GM19240 (cell line): ENCODE data around the gene ZC3H4.
A peak's percentile ranks its signal among the peaks of the same experiment; 100 is the strongest.
"Not testable (repeated sequence)": the region's sequence is repeated elsewhere in the genome, so short reads cannot be mapped to it uniquely, and the experiment has no call there.

Source experiments
- DNase-seq: peaks from one replicate; pipeline ENCODE4 v3.0.0; 2011; ENCODE audit warnings: low spot score; ENCODE audit not compliant: insufficient read length

The ZC3H4 gene

GRCh38 chr19:47107953-47108746 lies 5.4 kb downstream of the ZC3H4 start:
- DNase-seq = no peak

GRCh38 chr19:47107202-47107952 lies 6.2 kb downstream of the ZC3H4 start:
- DNase-seq = no peak

- DNase-seq = no peak
These were observed 6.8 kb downstream of the ZC3H4 start for GRCh38 chr19:47106821-47107201.

GRCh38 chr19:47105874-47106273 lies 7.7 kb downstream of the ZC3H4 start:
- no peak for DNase-seq

- DNase-seq = no peak
These were observed 8.9 kb downstream of the ZC3H4 start for GRCh38 chr19:47104680-47105079.

- DNase-seq = no peak
These were observed 11.1 kb downstream of the ZC3H4 start for GRCh38 chr19:47102346-47103060.

GRCh38 chr19:47101116-47101515 lies 12.5 kb downstream of the ZC3H4 start:
- not testable (repeated sequence) for DNase-seq

DNA sequence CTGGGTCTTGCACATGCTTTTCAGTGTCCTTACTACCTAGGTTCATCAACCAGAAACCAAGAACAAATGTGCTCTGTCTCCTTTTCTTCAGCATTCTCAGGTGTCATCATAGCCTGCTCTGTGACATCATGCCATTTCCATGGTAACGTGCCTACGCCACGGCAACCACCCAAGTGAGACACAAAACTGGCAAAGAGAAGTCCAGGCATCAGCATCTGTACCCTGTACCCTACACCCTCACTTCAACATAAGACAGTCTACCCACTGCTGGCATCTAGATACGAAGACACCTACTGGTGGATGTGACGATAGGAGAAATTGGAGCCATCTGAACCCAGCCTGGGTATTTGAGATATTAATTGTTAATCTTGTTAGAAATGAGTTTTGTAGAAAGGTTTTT lies 13.3 kb downstream of the ZC3H4 start:
- DNase-seq = no peak

DNA sequence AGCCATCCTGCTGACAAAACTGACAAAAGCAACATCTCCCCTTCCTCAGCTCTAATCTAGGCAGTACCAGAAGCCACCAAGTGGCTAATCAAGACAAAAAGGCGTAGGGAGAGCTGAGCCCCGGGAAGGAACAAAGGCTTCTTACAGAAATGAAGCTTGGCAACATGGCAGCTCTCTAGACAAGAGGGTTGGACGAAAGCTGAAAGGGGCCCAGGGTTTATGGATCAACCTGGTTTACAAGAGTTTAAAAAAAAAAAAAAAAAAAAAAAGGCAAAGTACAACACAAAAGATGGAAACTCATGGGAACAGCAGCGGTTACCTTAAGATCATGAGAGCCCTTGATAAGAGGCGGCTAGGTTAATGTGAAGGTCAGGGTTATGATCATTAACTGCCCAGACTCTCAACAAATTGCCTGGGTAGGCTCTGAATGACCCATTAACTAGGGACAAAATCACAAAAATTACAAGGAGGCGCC lies 14.0 kb downstream of the ZC3H4 start:
- DNase-seq = no peak

DNA sequence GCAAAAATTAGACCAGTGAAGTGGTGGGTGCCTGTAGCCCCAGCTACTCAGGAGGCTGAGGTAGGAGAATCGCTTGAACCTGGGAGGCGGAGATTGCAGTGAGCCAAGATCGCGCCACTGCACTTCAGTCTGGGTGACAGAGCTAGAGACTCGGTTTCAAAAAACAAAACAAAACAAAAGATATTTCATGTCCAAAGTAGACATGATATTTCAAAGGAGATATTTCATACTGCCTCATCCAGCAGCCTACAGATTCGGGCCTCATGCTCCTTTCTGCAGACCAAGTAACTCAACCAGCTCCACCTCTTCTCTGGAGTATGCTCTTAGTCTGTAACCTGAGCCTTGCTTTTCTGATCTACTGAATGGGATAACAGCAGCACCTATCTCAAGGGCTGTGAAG lies 15.0 kb downstream of the ZC3H4 start:
- DNase-seq = no peak

DNA sequence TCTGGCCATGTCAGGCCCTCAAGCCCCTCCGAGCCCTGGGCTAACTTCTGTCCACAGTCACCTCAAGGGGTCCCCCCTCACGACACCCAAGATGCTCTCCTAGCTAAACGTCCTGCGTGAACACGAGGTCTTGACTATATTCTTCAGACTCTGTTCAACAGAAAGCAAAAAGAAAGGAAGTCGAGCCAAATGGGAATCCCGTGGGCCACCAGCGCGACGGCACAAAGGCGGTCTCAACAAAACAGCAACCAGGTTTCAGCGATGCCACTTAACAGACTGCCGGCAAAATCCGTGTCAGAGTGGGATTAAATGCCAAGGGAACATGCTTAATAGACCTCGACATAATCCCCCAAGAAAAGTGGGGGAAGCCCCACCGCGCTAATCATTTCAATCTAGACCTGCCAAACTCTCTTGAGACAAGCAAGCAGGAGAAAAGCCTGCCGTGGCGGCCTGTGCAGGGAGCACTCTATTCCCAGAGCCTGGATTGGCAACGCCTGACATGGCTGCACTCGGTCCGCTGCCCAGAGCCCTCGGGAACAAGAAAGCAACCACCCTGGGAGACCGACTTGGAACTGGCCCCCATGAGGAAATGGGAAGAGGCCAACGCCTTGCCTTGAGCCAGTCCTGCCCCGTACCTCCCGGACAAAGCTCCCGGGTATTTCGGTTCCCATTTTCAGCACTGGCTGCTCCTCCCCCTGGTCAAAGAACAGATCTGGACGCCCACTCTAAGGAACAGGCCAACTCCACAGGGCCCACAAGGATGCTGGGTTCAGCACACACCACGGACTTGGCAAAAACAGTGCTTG lies 16.0 kb downstream of the ZC3H4 start:
- no peak for DNase-seq

- no peak for DNase-seq
These were observed 16.9 kb downstream of the ZC3H4 start for GRCh38 chr19:47096721-47097120.

GRCh38 chr19:47096100-47096704 lies 17.4 kb downstream of the ZC3H4 start:
- DNase-seq = no peak

DNA sequence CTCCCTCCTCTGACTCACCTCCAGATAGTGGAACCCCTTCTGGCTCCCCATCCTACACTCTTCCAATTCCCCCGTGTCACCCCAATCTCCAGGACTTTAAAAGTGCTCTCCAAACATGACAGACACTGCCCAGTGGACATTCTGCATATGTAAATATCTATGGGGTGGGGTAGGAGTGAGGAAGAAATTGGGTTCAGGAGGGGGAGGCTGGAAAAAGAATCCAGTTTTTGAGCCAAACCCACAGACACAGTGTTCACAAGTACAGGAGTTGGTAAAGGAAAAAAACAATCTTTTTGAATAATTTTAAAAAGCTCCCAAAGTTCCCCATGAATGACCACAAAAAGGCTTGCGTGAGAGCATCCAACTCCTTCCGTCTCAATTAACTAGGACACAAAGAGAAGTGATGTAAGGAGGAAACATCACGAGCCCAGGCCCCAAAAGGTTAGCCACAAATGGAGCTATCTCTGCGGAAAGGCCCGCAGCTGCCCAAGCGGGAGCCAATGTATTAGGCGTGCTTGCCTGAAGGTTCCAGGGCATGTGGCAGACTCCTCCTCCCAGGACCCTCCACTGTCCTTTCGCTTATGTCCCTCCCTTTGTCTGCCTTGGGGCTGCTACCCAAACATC lies 18.0 kb downstream of the ZC3H4 start:
- DNase-seq = no peak

- no peak for DNase-seq
These were observed 18.8 kb downstream of the ZC3H4 start for GRCh38 chr19:47094557-47095475.

DNA sequence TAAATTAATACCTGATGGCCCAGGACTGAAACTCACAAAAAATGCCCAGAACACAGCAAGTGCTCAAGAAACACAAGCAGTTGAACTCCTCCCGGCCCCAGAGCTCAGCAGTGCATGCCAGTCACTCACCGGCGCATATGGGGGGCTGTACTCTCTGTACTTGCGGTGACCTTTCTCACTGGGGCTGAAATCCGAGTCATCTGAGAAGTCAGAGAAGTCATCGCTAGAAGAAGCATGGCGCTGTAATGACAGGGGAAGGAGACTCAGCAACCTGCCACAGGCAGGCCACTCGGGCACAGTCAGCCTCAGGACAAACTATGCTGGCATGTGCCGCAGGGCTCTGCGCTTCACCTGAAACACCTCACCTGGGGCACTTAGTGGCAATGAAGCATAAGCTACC lies 19.7 kb downstream of the ZC3H4 start:
- peak; percentile 56 for DNase-seq

- no peak for DNase-seq
These were observed 20.3 kb downstream of the ZC3H4 start for GRCh38 chr19:47093254-47093653.

GRCh38 chr19:47089767-47090350 lies 23.7 kb downstream of the ZC3H4 start:
- no peak for DNase-seq

- DNase-seq = no peak
These were observed 27.3 kb downstream of the ZC3H4 start for GRCh38 chr19:47086280-47086679.
